Erythroblast (primary cell): ENCODE data around the gene ACTN4.

ENCODE experiments used
- DNase-seq, 2 experiments: peaks; one replicate each; lab custom pipeline; 2025; lab: John Stamatoyannopoulos, UW
- GATA1 ChIP-seq: IDR thresholded peaks from 2 replicates; pipeline ENCODE4 v1.6.1; 2011; ENCODE audit warnings: low read depth, mild to moderate bottlenecking, control low read depth, low read length, moderate library complexity
- POLR2A ChIP-seq: IDR thresholded peaks from 2 replicates; pipeline ENCODE4 v1.6.1; 2011; ENCODE audit warnings: mild to moderate bottlenecking, low read length

The ACTN4 gene

GRCh38 chr19:38647966-38648768, 718 bp downstream of the ACTN4 start:
- TF ChIP-seq POLR2A, result no peak
- TF ChIP-seq GATA1, result no peak
- DNase-seq, result peak in 1 of 2 experiments; percentile 54

DNA sequence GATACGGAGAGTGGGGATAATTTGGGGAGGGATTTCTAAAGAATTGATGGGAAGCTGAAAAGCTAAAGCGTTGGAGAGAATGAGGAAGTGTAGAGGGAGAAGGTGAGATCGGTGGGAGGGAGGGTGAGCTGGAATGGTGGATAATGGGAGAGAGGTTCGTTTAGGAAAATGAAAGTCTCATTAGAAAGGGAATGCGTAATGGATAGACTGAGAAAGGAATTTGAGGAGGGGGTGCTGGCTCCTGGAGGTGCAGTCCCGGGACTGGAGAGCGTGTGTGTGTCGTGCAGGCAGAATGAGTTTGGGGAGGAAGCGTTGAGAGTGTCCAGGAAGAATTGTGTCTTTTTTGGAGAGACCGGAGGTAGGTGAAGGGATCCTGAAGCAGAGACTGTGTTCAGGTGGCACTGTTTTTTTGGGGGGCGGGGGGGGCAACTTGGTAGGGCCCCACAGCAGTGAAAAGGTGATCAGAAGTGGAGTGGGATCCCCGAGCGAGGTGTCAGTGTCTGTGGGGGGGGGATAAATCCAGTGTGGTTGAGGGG, 1.4 kb downstream of the ACTN4 start:
- no peak for DNase-seq
- no peak for TF ChIP-seq POLR2A
- no peak for TF ChIP-seq GATA1

DNA sequence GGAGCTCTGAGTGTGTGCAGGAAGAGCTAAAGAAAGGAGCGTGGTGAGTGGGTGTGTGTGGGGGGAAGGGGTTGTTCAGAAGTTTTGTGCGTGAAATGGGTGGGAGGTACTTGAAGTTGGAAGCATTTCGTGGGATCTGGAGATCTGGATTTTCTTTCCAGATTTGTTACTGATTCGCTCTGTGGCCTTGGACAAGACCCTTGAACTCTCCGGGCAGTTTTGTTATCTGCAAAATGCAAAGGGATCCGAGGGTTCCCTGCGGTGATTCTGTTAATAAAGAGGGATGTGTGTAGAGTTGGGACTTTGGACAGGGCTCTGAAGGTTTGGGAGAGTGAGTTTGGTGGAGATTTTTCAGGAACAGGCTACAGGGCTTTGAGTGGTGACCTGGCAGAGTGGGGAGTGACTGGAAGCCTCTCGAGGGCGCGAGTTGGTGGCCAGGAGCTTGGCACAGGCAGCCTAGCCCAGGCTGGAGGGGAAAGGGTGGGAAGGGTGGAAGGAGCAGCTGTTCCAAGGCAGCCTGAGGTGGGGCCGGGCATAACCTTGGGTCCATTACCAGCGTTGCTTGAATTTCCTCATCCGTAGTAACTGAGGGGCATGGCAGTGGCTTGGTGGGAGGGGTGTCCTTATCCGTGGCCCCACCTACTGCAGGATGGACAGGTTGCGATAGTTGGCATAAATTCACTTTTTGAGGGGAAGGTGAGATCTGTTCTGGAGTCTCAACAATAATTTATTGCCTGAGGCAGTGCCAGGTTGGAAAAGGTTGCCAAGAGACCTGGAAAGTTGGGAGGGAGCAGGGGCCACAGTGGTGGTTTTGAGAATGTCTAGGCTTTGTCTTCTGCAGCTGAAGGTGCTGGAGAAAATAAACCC, 2.1 kb downstream of the ACTN4 start:
- peak; percentile 41 to 62 for DNase-seq
- no peak for TF ChIP-seq GATA1
- no peak for TF ChIP-seq POLR2A

GRCh38 chr19:38650172-38650775, 2.8 kb downstream of the ACTN4 start:
- TF ChIP-seq POLR2A (no peak), GATA1 (no peak)
- no peak for DNase-seq

DNA sequence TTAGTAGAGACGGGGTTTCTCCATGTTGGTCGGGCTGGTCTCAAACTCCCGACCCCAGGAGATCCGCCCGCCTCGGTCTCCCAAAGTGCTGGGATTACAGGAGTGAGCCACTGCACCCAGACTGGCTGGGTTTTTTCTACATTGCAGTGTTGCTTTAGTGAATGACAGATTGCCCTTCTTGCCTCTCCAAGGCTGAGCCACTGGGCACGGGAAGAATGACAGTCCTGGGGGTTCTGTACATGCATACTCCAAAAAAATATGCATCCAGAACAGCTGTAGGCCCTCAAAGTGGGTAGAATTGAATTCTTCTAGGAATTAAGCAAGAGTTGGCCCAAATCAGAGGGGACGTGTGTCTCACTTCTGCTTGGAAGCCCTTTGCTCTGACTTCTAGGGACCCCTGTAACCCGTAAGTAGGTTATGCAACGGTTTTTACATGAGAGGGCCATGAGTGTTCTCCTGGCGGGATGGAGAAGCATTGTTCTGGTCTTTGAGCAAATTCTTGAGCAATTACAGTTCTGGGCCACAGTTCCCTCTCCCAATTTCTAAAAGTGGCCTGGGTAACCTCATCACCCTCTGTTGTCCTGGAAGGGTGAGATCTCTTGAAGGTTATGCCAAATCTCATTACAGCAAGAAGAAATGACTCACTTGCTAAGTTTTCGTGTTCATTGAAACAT, 3.6 kb downstream of the ACTN4 start:
- DNase-seq, result no peak
- TF ChIP-seq GATA1 (no peak), POLR2A (no peak)

GRCh38 chr19:38653028-38653571, 5.7 kb downstream of the ACTN4 start:
- no peak for DNase-seq
- TF ChIP-seq GATA1 (no peak), POLR2A (no peak)

- TF ChIP-seq POLR2A (no peak), GATA1 (no peak)
- no peak for DNase-seq
These were observed 7.2 kb downstream of the ACTN4 start for GRCh38 chr19:38654628-38655055.

GRCh38 chr19:38655148-38655824, 7.8 kb downstream of the ACTN4 start:
- DNase-seq, result no peak
- no peak for TF ChIP-seq GATA1
- TF ChIP-seq POLR2A, result no peak

GRCh38 chr19:38656171-38656981, 8.9 kb downstream of the ACTN4 start:
- no peak for TF ChIP-seq POLR2A
- no peak for TF ChIP-seq GATA1
- DNase-seq, result no peak

DNA sequence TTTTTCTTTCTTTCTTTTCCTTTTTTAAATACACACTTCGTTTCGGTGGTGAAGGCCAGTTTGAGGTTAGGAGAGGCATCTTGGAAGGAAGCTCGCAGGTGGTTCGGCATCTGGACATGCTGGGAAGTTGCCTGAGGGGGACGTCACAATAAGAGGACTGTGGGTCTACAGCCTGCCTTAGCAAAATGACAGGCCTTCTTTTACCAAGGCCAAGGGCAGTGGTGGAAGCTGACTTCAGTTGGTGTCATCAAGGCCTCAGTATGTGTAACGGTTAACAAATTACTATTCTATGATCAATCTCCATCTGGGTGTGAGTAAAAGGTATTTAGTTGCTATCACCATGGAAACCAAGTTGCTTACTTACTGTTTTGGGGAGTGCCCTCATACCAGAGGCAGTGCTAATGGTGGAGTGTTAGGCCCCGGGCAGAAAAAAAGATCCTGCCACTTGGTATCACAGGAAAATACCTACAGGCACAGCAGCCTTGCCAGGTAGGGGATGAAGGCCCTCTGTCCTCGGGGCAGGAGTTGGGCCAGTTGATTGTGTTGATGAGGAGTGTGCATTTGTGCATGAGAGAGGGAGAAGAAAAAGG, 10.3 kb downstream of the ACTN4 start:
- no peak for TF ChIP-seq GATA1
- no peak for TF ChIP-seq POLR2A
- no peak for DNase-seq

DNA sequence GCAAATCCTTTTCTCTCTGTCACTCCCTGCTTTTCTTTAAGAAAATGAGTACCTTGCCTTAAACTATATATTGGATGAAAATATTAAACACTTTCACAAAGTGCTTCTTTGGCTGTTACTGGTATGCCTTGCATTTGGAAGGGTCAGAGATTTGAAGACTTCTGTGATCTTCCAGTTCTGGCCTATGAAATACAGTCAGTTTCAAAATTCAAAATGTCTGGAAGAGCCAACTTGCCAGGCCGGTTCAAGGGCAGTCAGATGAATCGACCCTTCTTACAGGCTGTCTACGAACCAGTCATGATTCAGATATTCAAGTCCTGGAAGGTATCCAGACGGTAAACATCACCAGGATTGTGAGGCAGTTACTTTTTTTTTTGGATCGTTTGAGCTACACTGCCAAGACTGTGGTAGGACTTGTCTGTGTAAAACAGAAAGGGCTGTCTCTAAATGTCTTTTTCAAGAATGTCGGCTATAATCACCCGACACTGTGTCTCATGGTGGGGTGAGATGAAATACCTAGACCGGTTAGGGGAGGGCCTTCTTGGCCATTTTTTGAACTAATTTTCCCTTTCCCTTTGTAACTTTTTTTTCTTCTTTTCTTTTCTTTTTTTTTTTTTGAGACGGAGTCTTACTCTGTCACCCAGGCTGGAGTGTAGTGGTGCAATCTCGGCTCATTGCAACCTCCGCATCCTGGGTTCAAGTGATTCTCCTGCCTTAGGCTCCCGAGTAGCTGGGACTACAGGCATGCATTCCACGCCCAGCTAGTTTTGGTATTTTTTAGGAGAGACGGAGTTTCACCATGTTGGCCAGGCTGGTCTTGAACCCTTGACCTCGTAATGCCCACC, 11.2 kb downstream of the ACTN4 start:
- DNase-seq, result no peak
- TF ChIP-seq GATA1 (no peak), POLR2A (no peak)
